ENCODE measurements around the gene MTA1.

MTA1 gene

GRCh38 chr14:105426416-105427130, 6.9 kb downstream of the MTA1 start:
- H3K27ac ChIP-seq (ENCODE audit: low read depth, low read length): no peak overlapping the region
- H3K9ac ChIP-seq (ENCODE audit: low read length): no peak overlapping the region
- no peak overlapping the region for H3K4me3 ChIP-seq (ENCODE audit: low read length)
- peaks cover under 1% of the 10 kb centered on the region for H3K4me1 ChIP-seq (ENCODE audit: control insufficient read depth, insufficient read depth, low read length)
- no peaks in the 10 kb centered on the region for H3K36me3 ChIP-seq (ENCODE audit: control insufficient read depth, insufficient read depth, low read length)
- no peaks in the 10 kb centered on the region for H3K27me3 ChIP-seq (ENCODE audit: control insufficient read depth, insufficient read depth, low read length)

- Histone ChIP-seq H3K4me1 (ENCODE audit: control insufficient read depth, insufficient read depth, low read length) (no peaks in the 10 kb centered on the region), H3K9ac (ENCODE audit: low read length) (no peak overlapping the region), H3K36me3 (ENCODE audit: control insufficient read depth, insufficient read depth, low read length) (no peaks in the 10 kb centered on the region), H3K4me3 (ENCODE audit: low read length) (no peak overlapping the region), H3K27me3 (ENCODE audit: control insufficient read depth, insufficient read depth, low read length) (no peaks in the 10 kb centered on the region), H3K27ac (ENCODE audit: low read depth, low read length) (no peak overlapping the region)
These were observed 7.8 kb downstream of the MTA1 start for GRCh38 chr14:105427412-105427811.

- Histone ChIP-seq H3K27me3 (ENCODE audit: control insufficient read depth, insufficient read depth, low read length) (no peaks in the 10 kb centered on the region), H3K4me1 (ENCODE audit: control insufficient read depth, insufficient read depth, low read length) (no peaks in the 10 kb centered on the region), H3K36me3 (ENCODE audit: control insufficient read depth, insufficient read depth, low read length) (no peaks in the 10 kb centered on the region), H3K27ac (ENCODE audit: low read depth, low read length) (no peak overlapping the region), H3K9ac (ENCODE audit: low read length) (no peak overlapping the region), H3K4me3 (ENCODE audit: low read length) (no peak overlapping the region)
These were observed 8.4 kb downstream of the MTA1 start for GRCh38 chr14:105427936-105428485.

- no peaks in the 10 kb centered on the region for H3K4me1 ChIP-seq (ENCODE audit: control insufficient read depth, insufficient read depth, low read length)
- no peaks in the 10 kb centered on the region for H3K27me3 ChIP-seq (ENCODE audit: control insufficient read depth, insufficient read depth, low read length)
- no peak overlapping the region for H3K9ac ChIP-seq (ENCODE audit: low read length)
- no peaks in the 10 kb centered on the region for H3K36me3 ChIP-seq (ENCODE audit: control insufficient read depth, insufficient read depth, low read length)
- no peak overlapping the region for H3K4me3 ChIP-seq (ENCODE audit: low read length)
- H3K27ac ChIP-seq (ENCODE audit: low read depth, low read length): no peak overlapping the region
These were observed 10.4 kb downstream of the MTA1 start for GRCh38 chr14:105430042-105430441.

GRCh38 chr14:105430565-105430964, 10.9 kb downstream of the MTA1 start:
- Histone ChIP-seq H3K9ac (ENCODE audit: low read length) (no peak overlapping the region), H3K27ac (ENCODE audit: low read depth, low read length) (no peak overlapping the region), H3K36me3 (ENCODE audit: control insufficient read depth, insufficient read depth, low read length) (no peaks in the 10 kb centered on the region), H3K4me1 (ENCODE audit: control insufficient read depth, insufficient read depth, low read length) (no peaks in the 10 kb centered on the region), H3K27me3 (ENCODE audit: control insufficient read depth, insufficient read depth, low read length) (no peaks in the 10 kb centered on the region), H3K4me3 (ENCODE audit: low read length) (no peak overlapping the region)

GRCh38 chr14:105431256-105431655, 11.6 kb downstream of the MTA1 start:
- no peaks in the 10 kb centered on the region for H3K4me1 ChIP-seq (ENCODE audit: control insufficient read depth, insufficient read depth, low read length)
- H3K27ac ChIP-seq (ENCODE audit: low read depth, low read length): no peak overlapping the region
- no peak overlapping the region for H3K4me3 ChIP-seq (ENCODE audit: low read length)
- H3K27me3 ChIP-seq (ENCODE audit: control insufficient read depth, insufficient read depth, low read length): no peaks in the 10 kb centered on the region
- no peaks in the 10 kb centered on the region for H3K36me3 ChIP-seq (ENCODE audit: control insufficient read depth, insufficient read depth, low read length)
- H3K9ac ChIP-seq (ENCODE audit: low read length): no peak overlapping the region

GRCh38 chr14:105432657-105433056, 13.0 kb downstream of the MTA1 start:
- H3K36me3 ChIP-seq (ENCODE audit: control insufficient read depth, insufficient read depth, low read length): no peaks in the 10 kb centered on the region
- H3K9ac ChIP-seq (ENCODE audit: low read length): no peak overlapping the region
- no peaks in the 10 kb centered on the region for H3K27me3 ChIP-seq (ENCODE audit: control insufficient read depth, insufficient read depth, low read length)
- no peak overlapping the region for H3K27ac ChIP-seq (ENCODE audit: low read depth, low read length)
- H3K4me3 ChIP-seq (ENCODE audit: low read length): no peak overlapping the region
- H3K4me1 ChIP-seq (ENCODE audit: control insufficient read depth, insufficient read depth, low read length): no peaks in the 10 kb centered on the region

GRCh38 chr14:105433161-105433605, 13.6 kb downstream of the MTA1 start:
- Histone ChIP-seq H3K9ac (ENCODE audit: low read length) (no peak overlapping the region), H3K27me3 (ENCODE audit: control insufficient read depth, insufficient read depth, low read length) (no peaks in the 10 kb centered on the region), H3K4me1 (ENCODE audit: control insufficient read depth, insufficient read depth, low read length) (no peaks in the 10 kb centered on the region), H3K36me3 (ENCODE audit: control insufficient read depth, insufficient read depth, low read length) (no peaks in the 10 kb centered on the region), H3K27ac (ENCODE audit: low read depth, low read length) (no peak overlapping the region), H3K4me3 (ENCODE audit: low read length) (no peak overlapping the region)

GRCh38 chr14:105436402-105436801, 16.8 kb downstream of the MTA1 start:
- Histone ChIP-seq H3K9ac (ENCODE audit: low read length) (no peak overlapping the region), H3K27ac (ENCODE audit: low read depth, low read length) (no peak overlapping the region), H3K4me3 (ENCODE audit: low read length) (no peak overlapping the region), H3K36me3 (ENCODE audit: control insufficient read depth, insufficient read depth, low read length) (peaks cover 2% of the 10 kb centered on the region), H3K4me1 (ENCODE audit: control insufficient read depth, insufficient read depth, low read length) (no peaks in the 10 kb centered on the region), H3K27me3 (ENCODE audit: control insufficient read depth, insufficient read depth, low read length) (no peaks in the 10 kb centered on the region)

- H3K27me3 ChIP-seq (ENCODE audit: control insufficient read depth, insufficient read depth, low read length): no peaks in the 10 kb centered on the region
- H3K4me1 ChIP-seq (ENCODE audit: control insufficient read depth, insufficient read depth, low read length): no peaks in the 10 kb centered on the region
- H3K27ac ChIP-seq (ENCODE audit: low read depth, low read length): no peak overlapping the region
- H3K36me3 ChIP-seq (ENCODE audit: control insufficient read depth, insufficient read depth, low read length): peaks cover 2% of the 10 kb centered on the region
- no peak overlapping the region for H3K9ac ChIP-seq (ENCODE audit: low read length)
- H3K4me3 ChIP-seq (ENCODE audit: low read length): no peak overlapping the region
These were observed 17.5 kb downstream of the MTA1 start for GRCh38 chr14:105436891-105437722.

- H3K27ac ChIP-seq (ENCODE audit: low read depth, low read length): no peak overlapping the region
- no peaks in the 10 kb centered on the region for H3K4me1 ChIP-seq (ENCODE audit: control insufficient read depth, insufficient read depth, low read length)
- no peak overlapping the region for H3K9ac ChIP-seq (ENCODE audit: low read length)
- H3K36me3 ChIP-seq (ENCODE audit: control insufficient read depth, insufficient read depth, low read length): peaks cover 2% of the 10 kb centered on the region
- no peaks in the 10 kb centered on the region for H3K27me3 ChIP-seq (ENCODE audit: control insufficient read depth, insufficient read depth, low read length)
- no peak overlapping the region for H3K4me3 ChIP-seq (ENCODE audit: low read length)
These were observed 18.3 kb downstream of the MTA1 start for GRCh38 chr14:105437723-105438500.

GRCh38 chr14:105439179-105439578, 19.6 kb downstream of the MTA1 start:
- H3K36me3 ChIP-seq (ENCODE audit: control insufficient read depth, insufficient read depth, low read length): peaks cover 2% of the 10 kb centered on the region
- no peak overlapping the region for H3K9ac ChIP-seq (ENCODE audit: low read length)
- no peak overlapping the region for H3K27ac ChIP-seq (ENCODE audit: low read depth, low read length)
- no peak overlapping the region for H3K4me3 ChIP-seq (ENCODE audit: low read length)
- H3K27me3 ChIP-seq (ENCODE audit: control insufficient read depth, insufficient read depth, low read length): no peaks in the 10 kb centered on the region
- H3K4me1 ChIP-seq (ENCODE audit: control insufficient read depth, insufficient read depth, low read length): no peaks in the 10 kb centered on the region
